HUES6 (cell line): ENCODE measurements around the gene LEF1.

ENCODE experiments used
- H3K27ac ChIP-seq: 2 replicates; pipeline ENCODE4 v1.7.0; 2013; ENCODE audit warnings: low read depth, mild to moderate bottlenecking, low read length, inconsistent platforms
- H3K27me3 ChIP-seq: 2 replicates; pipeline ENCODE4 v1.6.1; 2013; ENCODE audit warnings: low read length; ENCODE audit not compliant: control insufficient read depth, insufficient read depth
- H3K36me3 ChIP-seq: 2 replicates; pipeline ENCODE4 v1.6.1; 2013; ENCODE audit warnings: low read length; ENCODE audit not compliant: control insufficient read depth, insufficient read depth
- H3K4me1 ChIP-seq: 2 replicates; pipeline ENCODE4 v1.6.1; 2013; ENCODE audit warnings: low read length; ENCODE audit not compliant: control insufficient read depth, insufficient read depth
- H3K4me3 ChIP-seq: 2 replicates; pipeline ENCODE4 v1.5.1; 2013; ENCODE audit warnings: low read depth, low read length
- H3K9ac ChIP-seq: one replicate; pipeline ENCODE4 v1.6.1; 2013; ENCODE audit warnings: mild to moderate bottlenecking, low read length
- H3K9me3 ChIP-seq: 2 replicates; pipeline ENCODE4 v1.6.1; 2013; ENCODE audit warnings: low read depth, low read length; ENCODE audit not compliant: control insufficient read depth, insufficient read depth

Gene LEF1

DNA sequence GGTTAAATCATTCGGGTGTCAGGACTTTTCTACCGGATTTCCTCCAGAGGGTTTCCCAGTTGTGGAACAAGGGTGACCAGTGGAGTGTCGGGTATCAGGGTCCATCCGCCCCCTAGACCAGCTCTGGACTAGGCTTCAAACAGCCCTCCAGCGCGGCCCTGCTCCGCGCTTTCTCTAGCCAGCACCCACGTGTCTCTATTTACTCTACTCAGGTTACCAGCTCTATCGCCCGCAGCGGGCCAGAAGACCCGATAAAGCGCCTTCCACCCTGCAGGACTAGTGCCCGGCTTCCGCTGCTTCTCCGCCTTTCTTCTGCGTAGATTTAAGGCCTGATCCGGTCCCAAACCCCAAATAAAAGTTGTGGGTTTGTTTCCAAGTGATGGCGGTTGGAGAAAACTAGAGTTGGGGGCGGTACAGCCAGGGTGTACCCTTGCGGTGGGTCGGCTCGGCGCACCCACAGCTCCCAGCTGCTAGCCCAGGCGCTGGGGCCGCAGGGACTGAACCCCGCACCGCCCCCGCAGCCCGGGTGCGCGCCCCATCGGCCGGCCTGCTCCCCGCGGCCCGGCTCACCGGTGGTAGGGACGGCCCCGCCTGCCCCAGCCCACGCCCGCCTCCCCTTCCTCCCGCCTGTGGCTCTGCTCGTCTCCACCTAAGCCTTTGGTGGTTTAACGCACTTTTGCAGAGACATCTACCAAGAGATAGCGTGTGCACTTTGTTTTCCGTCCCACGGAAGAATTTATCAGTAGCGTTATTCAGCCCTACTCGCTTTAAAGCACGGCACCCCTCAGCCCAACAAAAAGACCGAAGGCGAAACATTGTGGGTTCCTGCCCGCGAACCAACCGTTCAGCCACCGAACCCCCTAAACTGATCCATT, 2.1 kb downstream of the LEF1 start:
- no peak overlapping the region; the same call in 1 of the 2 replicates for H3K27ac ChIP-seq
- peaks cover 32% of the 10 kb centered on the region for H3K4me1 ChIP-seq
- peak overlapping the region; percentile 70 for H3K4me3 ChIP-seq
- H3K9me3 ChIP-seq = no peaks in the 10 kb centered on the region
- peaks cover 76% of the 10 kb centered on the region for H3K27me3 ChIP-seq
- no peaks in the 10 kb centered on the region; the same call in 1 of the 2 replicates for H3K36me3 ChIP-seq
- H3K9ac ChIP-seq = peak overlapping the region; percentile 87

DNA sequence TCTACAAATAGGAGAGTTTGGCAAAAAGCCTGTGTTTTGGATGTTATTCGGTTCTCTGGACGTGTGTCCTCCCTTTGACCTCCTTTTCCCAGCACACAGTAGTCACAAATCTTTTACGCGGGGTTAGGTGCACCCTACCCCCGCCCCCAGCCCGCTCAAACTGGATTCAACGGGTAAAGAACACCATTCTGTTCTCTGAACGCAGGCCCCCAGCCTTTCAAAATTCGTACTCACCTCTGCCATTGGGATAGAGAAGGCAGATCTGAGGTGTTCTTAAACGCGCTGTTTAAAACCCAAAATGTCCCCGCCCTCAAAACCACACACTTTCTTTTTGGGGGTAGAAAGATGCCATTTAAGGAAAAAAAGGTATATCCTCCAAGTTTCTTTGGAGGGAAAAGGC, 2.7 kb downstream of the LEF1 start:
- peak overlapping the region; percentile 87 for H3K9ac ChIP-seq
- peaks cover 70% of the 10 kb centered on the region for H3K27me3 ChIP-seq
- H3K4me3 ChIP-seq = peak overlapping the region; percentile 70
- no peak overlapping the region for H3K27ac ChIP-seq
- peaks cover 31% of the 10 kb centered on the region for H3K4me1 ChIP-seq
- no peaks in the 10 kb centered on the region; the same call in 1 of the 2 replicates for H3K36me3 ChIP-seq
- no peaks in the 10 kb centered on the region for H3K9me3 ChIP-seq

DNA sequence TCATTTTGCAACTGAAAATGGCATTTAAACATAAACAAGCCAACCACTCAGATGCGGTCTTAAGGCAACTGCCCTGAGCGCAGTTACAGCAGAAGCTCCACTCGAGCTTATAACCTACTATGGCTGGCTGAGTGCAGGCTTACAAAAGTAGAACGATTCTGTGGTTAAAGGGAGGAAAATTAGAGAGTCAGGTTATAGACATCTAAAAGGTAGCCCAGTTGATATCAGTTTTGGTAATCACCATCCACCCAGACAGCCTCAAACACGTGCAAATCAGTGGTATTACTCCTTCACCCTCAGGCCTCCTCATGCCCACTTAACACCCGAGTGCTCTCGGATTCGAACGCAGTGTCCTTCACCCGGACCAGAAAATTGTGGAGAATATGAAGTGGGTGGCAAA, 3.1 kb downstream of the LEF1 start:
- H3K4me1 ChIP-seq = peaks cover 31% of the 10 kb centered on the region
- H3K36me3 ChIP-seq = no peaks in the 10 kb centered on the region; the same call in 1 of the 2 replicates
- H3K9me3 ChIP-seq = no peaks in the 10 kb centered on the region
- no peak overlapping the region for H3K27ac ChIP-seq
- peaks cover 65% of the 10 kb centered on the region for H3K27me3 ChIP-seq
- peak overlapping the region; percentile 87 for H3K9ac ChIP-seq
- peak overlapping the region; percentile 70 for H3K4me3 ChIP-seq

DNA sequence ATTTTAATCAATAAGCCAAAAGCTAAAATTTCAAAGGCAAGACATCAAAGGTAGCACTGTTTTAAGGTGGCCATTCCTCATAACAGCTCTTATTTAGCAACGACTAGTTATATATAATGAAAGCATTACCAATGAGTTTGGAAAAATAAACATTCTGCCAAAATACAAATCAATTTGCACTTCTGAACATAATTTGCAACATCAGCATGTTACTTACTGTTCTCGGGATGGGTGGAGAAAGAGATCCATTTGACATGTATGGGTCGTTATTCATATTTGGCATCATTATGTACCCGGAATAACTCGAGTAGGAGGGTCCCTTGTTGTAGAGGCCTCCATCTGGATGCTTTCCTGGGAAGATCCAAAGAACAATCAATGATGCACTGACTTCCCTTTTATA, 5.4 kb downstream of the LEF1 start:
- no peak overlapping the region for H3K27ac ChIP-seq
- no peaks in the 10 kb centered on the region; the same call in 1 of the 2 replicates for H3K36me3 ChIP-seq
- peaks cover 27% of the 10 kb centered on the region for H3K4me1 ChIP-seq
- peaks cover 43% of the 10 kb centered on the region for H3K27me3 ChIP-seq
- H3K4me3 ChIP-seq = no peak overlapping the region
- no peak overlapping the region for H3K9ac ChIP-seq
- H3K9me3 ChIP-seq = no peaks in the 10 kb centered on the region

DNA sequence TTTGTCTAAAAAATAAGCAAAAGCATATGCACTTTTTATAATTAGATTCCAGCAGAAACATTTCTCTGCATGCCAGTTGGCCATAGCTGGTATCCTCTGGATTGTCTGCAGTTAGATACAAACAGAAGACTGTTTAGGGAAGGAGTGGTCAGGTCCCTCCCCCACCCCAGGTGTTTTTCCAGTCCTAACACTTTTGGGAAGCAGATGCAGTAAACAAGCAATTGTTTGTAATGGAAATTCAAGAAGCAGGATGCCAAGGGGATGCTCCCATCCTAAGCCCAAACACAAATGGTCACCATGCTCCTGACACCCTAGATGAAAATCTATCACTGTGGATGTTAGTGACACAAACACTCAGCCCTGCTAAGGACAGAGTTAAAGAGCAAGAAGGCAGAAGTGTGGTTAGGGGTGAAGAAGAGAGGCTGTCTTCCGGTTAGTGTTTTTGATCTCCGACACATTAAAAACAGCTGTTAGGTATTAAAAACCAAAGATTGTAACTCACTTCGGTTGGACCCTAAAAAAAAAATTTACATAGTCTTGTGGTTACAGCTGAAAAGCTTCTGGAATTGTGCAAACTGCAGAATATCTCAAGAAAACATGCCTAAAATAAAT, 7.9 kb downstream of the LEF1 start:
- H3K36me3 ChIP-seq = no peaks in the 10 kb centered on the region; the same call in 1 of the 2 replicates
- peaks cover 26% of the 10 kb centered on the region for H3K4me1 ChIP-seq
- no peak overlapping the region for H3K4me3 ChIP-seq
- H3K27me3 ChIP-seq = peaks cover 18% of the 10 kb centered on the region
- no peak overlapping the region for H3K9ac ChIP-seq
- no peak overlapping the region for H3K27ac ChIP-seq
- no peaks in the 10 kb centered on the region for H3K9me3 ChIP-seq

DNA sequence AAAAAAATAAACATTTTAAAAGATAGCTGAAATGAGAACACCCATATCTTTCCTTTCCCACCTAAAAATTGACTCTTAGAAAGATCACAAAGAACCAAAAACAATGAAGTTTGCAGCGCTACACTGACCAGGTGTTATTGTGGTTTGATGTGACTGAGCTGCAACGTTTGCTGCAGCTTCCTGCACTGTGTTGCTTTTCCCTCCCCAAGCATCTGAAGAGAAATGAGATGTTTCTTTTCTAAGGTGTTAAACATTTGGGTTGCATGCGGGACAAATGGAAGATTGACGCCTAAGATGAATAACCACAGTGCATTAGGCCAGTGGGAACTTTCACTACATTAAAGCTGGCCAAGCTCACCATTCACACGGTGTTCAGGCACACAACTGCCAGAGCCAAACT, 8.9 kb downstream of the LEF1 start:
- H3K9me3 ChIP-seq = no peaks in the 10 kb centered on the region
- H3K4me1 ChIP-seq = peaks cover 28% of the 10 kb centered on the region
- no peaks in the 10 kb centered on the region; the same call in 1 of the 2 replicates for H3K36me3 ChIP-seq
- no peak overlapping the region for H3K9ac ChIP-seq
- no peak overlapping the region for H3K4me3 ChIP-seq
- peaks cover 8% of the 10 kb centered on the region for H3K27me3 ChIP-seq
- no peak overlapping the region for H3K27ac ChIP-seq

DNA sequence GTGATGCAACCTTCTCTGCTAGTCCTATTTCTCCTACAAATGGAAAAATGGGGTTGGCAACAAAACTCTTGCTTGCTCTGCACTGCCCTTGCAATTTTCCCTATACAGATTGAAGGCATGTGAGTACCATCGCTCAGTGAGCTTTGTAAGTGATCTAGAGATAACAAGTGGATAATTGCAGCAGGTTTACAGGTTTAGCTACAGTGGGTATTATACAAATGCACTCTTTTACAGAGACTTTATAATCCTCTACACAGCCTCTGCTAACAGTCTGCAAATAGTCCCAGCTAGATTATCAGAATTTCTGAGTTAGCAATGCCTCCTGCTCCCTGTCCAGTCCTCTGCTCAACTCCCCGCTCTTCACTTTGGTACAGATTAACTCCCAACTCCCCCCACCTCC, 11.1 kb downstream of the LEF1 start:
- Histone ChIP-seq H3K4me1 (peaks cover 28% of the 10 kb centered on the region), H3K27me3 (no peaks in the 10 kb centered on the region; the same call in 1 of the 2 replicates), H3K9ac (no peak overlapping the region), H3K9me3 (no peaks in the 10 kb centered on the region), H3K36me3 (peaks cover 5% of the 10 kb centered on the region; the same call in 1 of the 2 replicates), H3K27ac (no peak overlapping the region), H3K4me3 (no peak overlapping the region)

DNA sequence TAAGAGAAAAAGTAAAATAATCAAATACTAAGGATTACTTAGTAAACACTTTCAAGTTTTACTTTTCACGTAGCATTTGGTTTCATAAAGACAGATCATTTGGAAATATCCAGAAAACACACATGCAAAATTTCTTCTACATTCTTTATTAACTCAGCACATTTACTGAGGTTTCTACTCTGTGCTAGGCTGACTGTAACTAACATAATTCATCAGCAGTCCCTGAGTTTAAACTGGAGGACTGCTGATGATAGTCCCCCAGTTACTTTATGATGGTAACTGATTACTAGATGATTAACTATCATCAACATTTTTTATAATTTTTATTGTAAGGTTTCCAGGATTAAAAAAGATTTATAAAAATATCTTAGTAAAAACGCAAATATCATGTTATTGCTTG, 12.3 kb downstream of the LEF1 start:
- no peaks in the 10 kb centered on the region for H3K27me3 ChIP-seq
- H3K4me3 ChIP-seq = no peak overlapping the region
- H3K27ac ChIP-seq = no peak overlapping the region
- peaks cover 28% of the 10 kb centered on the region for H3K4me1 ChIP-seq
- H3K9me3 ChIP-seq = no peaks in the 10 kb centered on the region
- peaks cover 8% of the 10 kb centered on the region; the same call in 1 of the 2 replicates for H3K36me3 ChIP-seq
- no peak overlapping the region for H3K9ac ChIP-seq

DNA sequence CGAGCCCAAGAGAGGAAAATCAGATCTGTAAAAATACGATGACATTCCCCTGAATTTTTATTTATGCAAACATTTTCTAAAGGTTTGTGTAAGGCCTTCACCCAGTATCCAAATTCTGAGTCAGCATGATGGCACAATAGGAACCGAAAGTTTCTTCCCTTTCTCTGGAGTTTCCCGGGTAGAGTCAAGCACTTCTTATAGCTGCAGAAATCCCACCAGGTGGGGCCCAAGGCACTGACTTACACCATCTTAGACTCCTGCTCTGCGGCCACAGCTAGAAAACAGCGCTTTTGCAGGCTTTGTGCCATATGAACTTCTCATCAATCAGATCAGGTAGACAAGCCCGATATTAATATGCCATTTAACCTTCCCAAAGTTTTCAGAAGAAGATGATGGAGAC, 13.4 kb downstream of the LEF1 start:
- no peak overlapping the region for H3K9ac ChIP-seq
- H3K4me1 ChIP-seq = peaks cover 18% of the 10 kb centered on the region
- no peak overlapping the region for H3K4me3 ChIP-seq
- peaks cover 9% of the 10 kb centered on the region; the same call in 1 of the 2 replicates for H3K36me3 ChIP-seq
- H3K27ac ChIP-seq = no peak overlapping the region
- H3K9me3 ChIP-seq = no peaks in the 10 kb centered on the region
- H3K27me3 ChIP-seq = no peaks in the 10 kb centered on the region

DNA sequence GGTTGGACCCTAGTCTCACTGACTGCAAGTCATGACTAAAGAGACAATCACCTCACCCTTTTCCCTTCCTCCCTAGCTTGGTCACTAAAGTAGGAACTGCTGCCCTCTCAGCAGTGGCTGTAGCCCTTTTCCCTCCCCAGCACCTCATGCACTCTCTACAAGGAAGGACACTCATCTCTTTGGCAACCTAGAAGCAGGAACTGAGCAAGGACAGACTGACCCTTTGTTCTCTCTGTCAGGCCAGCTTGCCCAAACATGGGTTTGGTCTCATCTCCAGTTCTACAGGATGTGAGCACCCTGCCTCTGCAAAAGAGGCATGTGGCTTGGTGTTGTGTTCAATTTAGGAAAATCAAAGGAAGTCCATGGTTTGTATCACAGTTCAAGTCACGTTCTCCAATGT, 15.8 kb downstream of the LEF1 start:
- H3K36me3 ChIP-seq = peaks cover 9% of the 10 kb centered on the region; the same call in 1 of the 2 replicates
- no peak overlapping the region for H3K27ac ChIP-seq
- peaks cover 11% of the 10 kb centered on the region; the same call in 1 of the 2 replicates for H3K4me1 ChIP-seq

More for the DNA sequence above, 15.8 kb downstream of the LEF1 start:
- no peak overlapping the region for H3K9ac ChIP-seq
- no peaks in the 10 kb centered on the region for H3K27me3 ChIP-seq
- H3K9me3 ChIP-seq = no peaks in the 10 kb centered on the region
- no peak overlapping the region for H3K4me3 ChIP-seq
